ENCODE data around the gene ARHGAP42.
"Not testable (repeated sequence)": the region's sequence is repeated elsewhere in the genome, so short reads cannot be mapped to it uniquely, and the experiment has no call there.

The ARHGAP42 gene

GRCh38 chr11:100727410-100727809 is 40.3 kb downstream of the ARHGAP42 start:
- no peak for DNase-seq

GRCh38 chr11:100730266-100730665 is 43.2 kb downstream of the ARHGAP42 start:
- no peak for DNase-seq

GRCh38 chr11:100731471-100731870 is 44.4 kb downstream of the ARHGAP42 start:
- no peak for DNase-seq

- no peak for DNase-seq
Measured at GRCh38 chr11:100732949-100733348, 45.9 kb downstream of the ARHGAP42 start.

- no peak for DNase-seq
Measured at GRCh38 chr11:100734743-100735527, 47.8 kb downstream of the ARHGAP42 start.

- DNase-seq, result no peak
Measured at GRCh38 chr11:100735949-100736675, 49.0 kb downstream of the ARHGAP42 start.

- no peak for DNase-seq
Measured at GRCh38 chr11:100738701-100739270, 51.7 kb downstream of the ARHGAP42 start.

GRCh38 chr11:100739666-100740065 is 52.6 kb downstream of the ARHGAP42 start:
- DNase-seq, result no peak

GRCh38 chr11:100740440-100740839 is 53.4 kb downstream of the ARHGAP42 start:
- no peak for DNase-seq

- DNase-seq, result no peak
Measured at GRCh38 chr11:100741866-100742625, 55.0 kb downstream of the ARHGAP42 start.

- DNase-seq, result no peak
Measured at GRCh38 chr11:100746448-100746847, 59.4 kb downstream of the ARHGAP42 start.

GRCh38 chr11:100748153-100748552 is 61.1 kb downstream of the ARHGAP42 start:
- no peak for DNase-seq

GRCh38 chr11:100749887-100750565 is 62.9 kb downstream of the ARHGAP42 start:
- not testable (repeated sequence) for DNase-seq

- DNase-seq, result not testable (repeated sequence)
Measured at GRCh38 chr11:100750566-100750891, 63.4 kb downstream of the ARHGAP42 start.

- peak; percentile 5 for DNase-seq
Measured at GRCh38 chr11:100752371-100753171, 65.5 kb downstream of the ARHGAP42 start.

GRCh38 chr11:100753172-100753543 is 66.1 kb downstream of the ARHGAP42 start:
- no peak for DNase-seq

- no peak for DNase-seq
Measured at GRCh38 chr11:100753571-100753970, 66.5 kb downstream of the ARHGAP42 start.

- DNase-seq, result no peak
Measured at GRCh38 chr11:100756559-100756958, 69.5 kb downstream of the ARHGAP42 start.

GRCh38 chr11:100757646-100758045 is 70.6 kb downstream of the ARHGAP42 start:
- no peak for DNase-seq

GRCh38 chr11:100759106-100759505 is 72.0 kb downstream of the ARHGAP42 start:
- no peak for DNase-seq

GRCh38 chr11:100759856-100760255 is 72.8 kb downstream of the ARHGAP42 start:
- no peak for DNase-seq

- no peak for DNase-seq
Measured at GRCh38 chr11:100760744-100761143, 73.7 kb downstream of the ARHGAP42 start.
